ES-I3 (cell line): ENCODE measurements around the gene PBX3.

Source experiments
- H3K36me3 ChIP-seq: 2 replicates; pipeline ENCODE4 v1.6.1; 2013; ENCODE audit warnings: mild to moderate bottlenecking, low read length, control low read depth, moderate library complexity; ENCODE audit not compliant: insufficient read depth
- H3K4me1 ChIP-seq: 2 replicates; pipeline ENCODE4 v1.6.1; 2013; ENCODE audit warnings: mild to moderate bottlenecking, control low read depth, low read length; ENCODE audit not compliant: insufficient read depth
- H3K9ac ChIP-seq: 2 replicates; pipeline ENCODE4 v1.6.1; 2013; ENCODE audit warnings: low read depth, mild to moderate bottlenecking, low read length, moderate library complexity
- H3K9me3 ChIP-seq: 2 replicates; pipeline ENCODE4 v1.6.1; 2013; ENCODE audit warnings: mild to moderate bottlenecking, low read length, moderate library complexity; ENCODE audit not compliant: control insufficient read depth, insufficient read depth

The PBX3 gene

GRCh38 chr9:125831616-125832015, 84.4 kb downstream of the PBX3 start:
- H3K9ac ChIP-seq, result no peak overlapping the region
- H3K9me3 ChIP-seq, result no peaks in the 10 kb centered on the region
- no peaks in the 10 kb centered on the region for H3K4me1 ChIP-seq
- H3K36me3 ChIP-seq, result no peaks in the 10 kb centered on the region

DNA sequence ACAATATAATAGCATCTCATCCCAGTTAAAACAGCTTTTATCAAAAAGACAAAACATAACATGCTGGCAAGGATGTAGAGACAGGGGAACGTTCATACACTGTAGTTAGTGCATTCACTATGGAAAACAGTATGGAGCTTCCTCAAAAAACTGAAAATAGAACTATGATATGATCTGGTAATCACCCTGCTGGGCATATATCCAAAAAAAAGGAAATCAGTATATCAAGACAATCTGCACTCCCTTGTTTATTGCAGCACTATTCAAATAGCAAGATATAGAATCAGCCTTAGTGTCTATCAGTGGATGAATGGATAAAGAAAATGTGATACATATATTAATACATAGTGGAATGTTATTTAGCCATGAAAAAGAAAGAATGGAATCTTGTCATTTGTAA, 88.5 kb downstream of the PBX3 start:
- Histone ChIP-seq H3K9me3 (no peaks in the 10 kb centered on the region), H3K36me3 (no peaks in the 10 kb centered on the region), H3K9ac (no peak overlapping the region), H3K4me1 (no peaks in the 10 kb centered on the region)

DNA sequence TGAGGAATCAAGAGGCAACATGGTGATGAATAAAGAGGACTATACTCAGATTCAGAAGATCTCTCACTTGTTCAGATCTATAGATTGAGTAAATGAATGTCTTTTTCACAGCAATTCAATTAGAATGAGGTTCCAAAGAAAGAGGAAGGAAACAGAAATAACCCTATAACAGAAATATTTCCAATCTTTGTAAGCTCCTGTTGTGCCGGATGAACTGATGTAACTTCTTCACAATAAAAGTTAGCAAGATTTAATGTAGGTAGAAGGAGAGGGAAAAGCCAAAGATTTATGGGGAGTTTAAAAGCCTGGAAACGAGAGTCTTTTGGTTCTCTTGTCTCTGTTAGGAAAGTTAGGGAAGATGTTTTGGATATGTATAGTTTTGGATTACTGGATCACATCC, 92.1 kb downstream of the PBX3 start:
- Histone ChIP-seq H3K4me1 (peaks cover 9% of the 10 kb centered on the region), H3K9ac (no peak overlapping the region), H3K36me3 (no peaks in the 10 kb centered on the region), H3K9me3 (no peaks in the 10 kb centered on the region)

DNA sequence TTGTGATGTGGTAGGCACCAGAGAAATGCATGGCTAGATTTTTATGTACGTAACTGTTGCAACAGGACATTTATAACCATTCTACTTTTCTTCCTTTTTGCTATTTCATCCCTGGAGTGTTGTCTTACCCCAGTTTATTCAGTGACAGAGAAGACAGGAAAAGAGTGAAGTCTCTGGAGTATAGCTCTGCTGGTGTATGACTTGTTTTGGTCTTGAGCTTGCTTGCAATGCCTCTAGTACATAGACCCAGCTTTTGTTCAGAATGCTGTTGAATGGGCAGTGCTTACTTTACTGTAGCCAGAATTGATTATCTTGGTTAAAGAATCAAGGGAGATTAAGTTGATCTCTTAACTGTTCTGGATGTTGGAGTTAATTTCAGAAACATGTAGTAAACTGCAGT, 94.3 kb downstream of the PBX3 start:
- H3K4me1 ChIP-seq, result peaks cover 18% of the 10 kb centered on the region

GRCh38 chr9:125842242-125842641, 95.1 kb downstream of the PBX3 start:
- H3K9me3 ChIP-seq, result no peaks in the 10 kb centered on the region
- peaks cover 18% of the 10 kb centered on the region for H3K4me1 ChIP-seq
- no peak overlapping the region for H3K9ac ChIP-seq
- no peaks in the 10 kb centered on the region for H3K36me3 ChIP-seq

More for the DNA sequence above, 94.3 kb downstream of the PBX3 start:
- Histone ChIP-seq H3K9ac (no peak overlapping the region), H3K36me3 (no peaks in the 10 kb centered on the region), H3K9me3 (no peaks in the 10 kb centered on the region)

GRCh38 chr9:125843646-125844045, 96.5 kb downstream of the PBX3 start:
- no peak overlapping the region for H3K9ac ChIP-seq
- H3K36me3 ChIP-seq, result no peaks in the 10 kb centered on the region
- H3K9me3 ChIP-seq, result no peaks in the 10 kb centered on the region
- peaks cover 18% of the 10 kb centered on the region for H3K4me1 ChIP-seq

DNA sequence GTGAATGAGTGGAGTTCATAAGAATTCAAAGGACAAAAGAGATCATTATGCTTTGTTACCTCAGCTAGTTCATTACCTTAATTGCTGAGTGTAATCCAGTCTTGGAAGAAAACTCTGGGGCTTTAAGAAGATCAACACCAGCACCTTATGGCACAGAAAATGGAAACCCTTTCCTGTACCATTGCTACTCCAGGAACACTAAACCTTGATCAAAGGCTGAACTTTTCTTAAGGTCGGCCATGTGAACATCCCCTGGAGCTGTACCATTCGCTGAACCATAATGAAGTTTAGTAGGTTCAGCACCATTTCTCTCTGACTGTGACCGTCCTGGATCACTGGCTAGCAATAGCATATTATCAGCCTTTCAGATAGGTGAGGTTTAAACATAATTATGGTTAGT, 97.4 kb downstream of the PBX3 start:
- no peaks in the 10 kb centered on the region for H3K36me3 ChIP-seq
- H3K9me3 ChIP-seq, result no peaks in the 10 kb centered on the region
- H3K4me1 ChIP-seq, result peaks cover 18% of the 10 kb centered on the region
- H3K9ac ChIP-seq, result no peak overlapping the region

- H3K9me3 ChIP-seq, result no peaks in the 10 kb centered on the region
- no peak overlapping the region for H3K9ac ChIP-seq
- H3K36me3 ChIP-seq, result no peaks in the 10 kb centered on the region
- H3K4me1 ChIP-seq, result peaks cover 18% of the 10 kb centered on the region
Measured at GRCh38 chr9:125845271-125845808, 98.2 kb downstream of the PBX3 start.

GRCh38 chr9:125847735-125848134, 100.6 kb downstream of the PBX3 start:
- H3K36me3 ChIP-seq, result no peaks in the 10 kb centered on the region
- no peaks in the 10 kb centered on the region for H3K9me3 ChIP-seq
- H3K9ac ChIP-seq, result no peak overlapping the region
- peaks cover 10% of the 10 kb centered on the region for H3K4me1 ChIP-seq

DNA sequence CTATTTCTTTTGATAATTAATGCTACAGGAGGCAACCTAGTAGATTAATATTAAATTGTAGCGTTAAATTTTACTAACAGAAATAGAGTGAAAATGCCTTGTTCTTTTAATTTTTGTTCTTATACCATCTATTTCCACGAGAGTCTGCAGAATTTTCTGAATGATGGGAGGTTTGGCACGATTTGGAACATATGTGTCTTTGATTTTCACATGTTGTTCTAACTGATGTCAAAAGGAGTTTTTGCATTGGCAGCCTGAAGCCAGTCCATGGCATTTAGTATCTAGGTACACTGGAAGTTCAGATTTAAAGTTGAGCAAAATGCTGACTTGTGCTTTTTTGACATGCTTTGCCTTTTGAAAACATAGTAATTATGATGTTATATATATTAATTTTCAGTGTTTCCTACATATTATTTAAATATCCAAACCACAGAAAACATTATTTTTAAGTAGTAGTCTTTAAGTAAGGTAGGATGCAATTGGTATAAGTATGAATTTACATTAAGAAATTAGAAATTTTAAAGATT, 103.0 kb downstream of the PBX3 start:
- Histone ChIP-seq H3K9me3 (no peaks in the 10 kb centered on the region), H3K4me1 (0 out of 2 replicates have a peak, but pooled peaks cover under 1% of the 10 kb centered on the region), H3K36me3 (no peaks in the 10 kb centered on the region), H3K9ac (no peak overlapping the region)

DNA sequence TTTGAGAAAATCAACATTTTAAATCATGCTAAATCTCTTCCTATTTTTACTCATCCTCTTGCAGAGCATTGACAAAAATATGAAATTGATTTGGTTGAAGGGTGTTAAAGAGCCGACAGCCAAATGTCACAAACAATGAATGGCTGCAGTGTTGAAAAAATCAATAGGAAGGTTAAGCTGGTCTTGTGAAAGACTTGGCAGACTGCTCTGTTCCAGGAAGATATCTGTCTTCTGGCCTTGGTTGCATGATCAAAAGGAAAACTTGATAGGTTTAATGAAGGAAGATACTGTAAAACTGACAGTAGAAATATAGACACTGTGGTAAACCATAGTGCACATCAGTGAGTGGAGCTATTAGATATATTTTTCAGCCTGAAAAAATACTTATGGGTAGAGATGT, 103.6 kb downstream of the PBX3 start:
- H3K4me1 ChIP-seq, result no peaks in the 10 kb centered on the region
- no peak overlapping the region for H3K9ac ChIP-seq
- no peaks in the 10 kb centered on the region for H3K36me3 ChIP-seq

GRCh38 chr9:125851979-125852378, 104.8 kb downstream of the PBX3 start:
- Histone ChIP-seq H3K36me3 (no peaks in the 10 kb centered on the region), H3K9ac (no peak overlapping the region), H3K9me3 (no peaks in the 10 kb centered on the region), H3K4me1 (no peaks in the 10 kb centered on the region)

More for the DNA sequence above, 103.6 kb downstream of the PBX3 start:
- H3K9me3 ChIP-seq, result no peaks in the 10 kb centered on the region

- Histone ChIP-seq H3K4me1 (no peaks in the 10 kb centered on the region), H3K9ac (no peak overlapping the region), H3K36me3 (no peaks in the 10 kb centered on the region), H3K9me3 (no peaks in the 10 kb centered on the region)
Measured at GRCh38 chr9:125852386-125852785, 105.2 kb downstream of the PBX3 start.

DNA sequence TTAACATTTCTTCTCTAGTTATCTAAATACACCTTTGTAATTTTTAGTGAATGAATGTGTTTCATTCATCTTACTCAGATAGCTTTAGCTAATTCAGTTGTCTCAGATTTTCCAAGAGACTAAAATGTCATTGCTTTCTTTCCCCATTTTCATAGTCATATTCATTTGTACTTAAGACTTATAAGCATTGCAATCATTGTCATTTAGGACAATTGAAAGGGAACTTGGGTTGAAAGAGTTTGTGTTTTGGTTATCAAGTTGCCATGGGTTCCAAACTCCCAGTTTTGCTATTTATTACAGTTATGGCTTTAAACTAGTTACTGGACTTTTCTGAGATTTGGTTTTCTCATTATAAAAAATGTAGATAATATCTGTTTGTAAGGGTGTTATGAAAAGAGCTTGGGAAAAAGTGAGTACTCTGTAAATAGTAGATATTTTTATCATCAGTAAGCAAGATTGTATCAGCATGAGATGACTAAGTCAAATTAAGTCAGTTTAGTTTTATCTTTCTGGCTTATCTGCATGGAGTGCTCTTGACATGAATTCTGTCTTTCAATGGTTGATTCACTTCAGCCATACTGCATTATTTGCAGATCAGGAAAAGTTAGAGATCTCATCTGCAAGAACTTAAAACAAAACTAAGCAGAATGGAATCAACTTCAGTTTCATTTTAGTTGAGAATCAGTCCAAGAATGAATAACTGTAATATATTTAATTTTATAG, 107.5 kb downstream of the PBX3 start:
- Histone ChIP-seq H3K9me3 (no peaks in the 10 kb centered on the region), H3K4me1 (no peaks in the 10 kb centered on the region; the same call in 1 of the 2 replicates), H3K36me3 (no peaks in the 10 kb centered on the region), H3K9ac (no peak overlapping the region)

GRCh38 chr9:125856331-125856730, 109.2 kb downstream of the PBX3 start:
- Histone ChIP-seq H3K9ac (no peak overlapping the region), H3K4me1 (no peaks in the 10 kb centered on the region; the same call in 1 of the 2 replicates), H3K9me3 (no peaks in the 10 kb centered on the region), H3K36me3 (no peaks in the 10 kb centered on the region)
